HG03175 (cell line): ENCODE measurements around the gene HSBP1.

Experiments
- ATAC-seq: cut with Tn5 transposase; IDR thresholded peaks from one replicate; pipeline ENCODE4 v1.9.1; 2021; ENCODE audit warnings: mild to moderate bottlenecking, moderate library complexity; ENCODE audit not compliant: unreplicated experiment

Gene HSBP1

GRCh38 chr16:83802554-83803205 lies 5.1 kb upstream of the HSBP1 start:
- ATAC-seq, result no peak

GRCh38 chr16:83803811-83804210 lies 4.0 kb upstream of the HSBP1 start:
- ATAC-seq, result no peak

- no peak for ATAC-seq
These were observed 3.4 kb upstream of the HSBP1 start for GRCh38 chr16:83804366-83804765.

GRCh38 chr16:83806036-83806435 lies 1.7 kb upstream of the HSBP1 start:
- ATAC-seq, result no peak

DNA sequence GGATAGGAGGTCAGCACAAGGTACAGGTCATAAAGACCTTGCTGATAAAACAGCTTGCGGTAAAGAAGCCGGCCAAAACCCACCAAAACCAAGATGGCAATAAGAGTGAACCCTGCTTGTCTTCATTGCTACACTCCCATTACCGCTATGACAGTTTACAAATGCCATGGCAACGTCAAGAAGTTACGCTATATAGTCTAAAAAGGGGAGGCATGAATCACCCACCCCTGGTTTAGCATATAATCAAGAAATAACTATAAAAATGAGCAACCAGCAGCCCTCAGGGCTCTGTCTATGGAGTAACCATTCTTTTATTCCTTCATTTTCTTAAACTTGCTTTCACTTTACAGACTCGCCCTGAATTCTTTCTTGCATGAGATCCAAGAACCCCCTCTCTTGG lies 1.0 kb upstream of the HSBP1 start:
- ATAC-seq, result no peak

GRCh38 chr16:83807327-83807709 lies 460 bp upstream of the HSBP1 start:
- ATAC-seq, result no peak

- ATAC-seq, result peak; percentile 1
These were observed 816 bp downstream of the HSBP1 start for GRCh38 chr16:83808573-83809014.

DNA sequence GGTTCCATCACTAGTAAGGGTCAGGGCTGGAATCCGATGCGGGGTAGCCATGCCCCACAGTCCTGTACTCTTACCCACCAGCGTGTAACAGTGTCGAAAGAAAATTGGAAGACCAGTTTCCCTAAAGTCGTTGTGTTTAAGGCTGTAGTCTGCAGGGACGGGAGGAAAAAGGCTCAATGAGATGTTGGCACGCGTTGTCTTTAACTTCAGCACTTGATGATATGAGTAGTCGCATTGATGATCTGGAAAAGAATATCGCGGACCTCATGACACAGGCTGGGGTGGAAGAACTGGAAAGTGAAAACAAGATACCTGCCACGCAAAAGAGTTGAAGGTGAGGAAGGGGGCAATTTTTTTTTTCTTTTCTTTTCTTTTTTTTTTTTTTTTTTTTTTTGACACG lies 1.3 kb downstream of the HSBP1 start:
- ATAC-seq, result no peak

DNA sequence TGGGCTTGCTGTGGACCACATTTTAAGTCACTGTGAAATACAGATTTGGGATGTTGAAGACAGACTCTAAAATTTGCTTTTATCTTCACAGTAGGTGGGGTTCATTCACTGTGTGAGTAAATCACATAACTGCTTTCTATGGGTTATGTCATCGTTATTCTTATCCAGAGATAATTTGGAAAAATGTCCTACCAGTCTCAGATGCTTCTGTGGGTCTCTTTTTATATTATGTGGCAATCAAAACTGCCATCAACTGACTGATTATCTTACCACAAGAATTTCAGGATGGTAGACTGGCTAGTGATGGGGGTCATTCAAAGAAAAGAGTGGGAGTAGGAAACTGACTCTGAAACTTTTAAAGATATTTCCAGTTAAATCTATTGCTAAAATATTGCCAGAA lies 3.1 kb downstream of the HSBP1 start:
- ATAC-seq, result no peak

- peak; percentile 41 for ATAC-seq
These were observed 6.3 kb downstream of the HSBP1 start for GRCh38 chr16:83813823-83814658.

DNA sequence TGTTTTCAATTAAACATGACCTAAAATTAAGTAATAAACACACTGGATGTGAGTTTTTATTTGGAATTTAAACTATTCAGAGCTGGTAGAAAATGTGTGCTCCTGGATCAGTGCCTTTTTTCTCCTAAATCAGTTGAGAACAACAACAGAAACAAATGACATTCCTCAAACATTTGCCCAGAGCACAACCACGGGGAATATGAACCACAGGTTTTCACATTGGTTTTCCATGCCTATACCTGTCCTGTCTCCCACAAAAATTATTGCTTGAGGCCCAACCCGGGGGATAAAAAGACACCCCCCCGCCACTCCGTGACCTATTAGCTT lies 6.8 kb downstream of the HSBP1 start:
- ATAC-seq, result no peak

GRCh38 chr16:83817022-83817421 lies 9.2 kb downstream of the HSBP1 start:
- ATAC-seq, result no peak

DNA sequence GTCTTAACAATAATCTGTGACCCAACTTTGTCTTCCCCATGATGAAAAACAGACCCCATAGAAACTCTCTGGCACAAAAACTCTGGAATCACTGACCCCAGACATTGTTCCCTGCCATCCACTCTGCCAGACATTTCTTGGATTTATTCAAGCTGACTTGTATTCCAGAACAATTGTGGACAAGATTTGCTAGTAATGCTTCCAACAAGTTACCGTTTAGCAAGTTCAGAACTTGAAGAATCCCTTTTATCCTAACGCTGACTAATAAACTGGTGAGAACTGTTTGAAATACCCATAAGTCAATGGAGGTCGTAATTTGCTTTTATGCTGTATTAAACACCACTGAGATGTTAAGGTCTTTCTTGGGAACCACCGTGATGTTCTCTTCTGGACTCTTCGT lies 10.5 kb downstream of the HSBP1 start:
- ATAC-seq, result no peak

DNA sequence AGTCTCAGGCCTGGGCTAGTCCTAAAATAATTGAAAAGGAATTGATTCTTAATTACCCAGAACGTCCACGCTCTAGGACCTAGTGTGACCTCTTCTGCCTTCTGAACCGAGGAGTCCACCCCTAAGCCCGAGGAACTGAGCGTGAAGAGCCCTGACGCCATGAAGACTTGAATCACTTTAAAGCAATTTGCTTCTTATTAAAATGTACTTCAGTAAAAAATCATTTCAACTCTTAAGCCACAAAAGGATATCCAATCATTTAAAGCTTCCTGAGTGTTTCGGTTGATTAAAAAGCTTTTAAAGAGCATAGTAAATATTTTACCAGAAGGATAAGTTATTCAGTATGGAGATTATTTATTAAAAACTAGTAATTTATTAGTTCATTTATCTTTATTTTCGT lies 11.6 kb downstream of the HSBP1 start:
- no peak for ATAC-seq

DNA sequence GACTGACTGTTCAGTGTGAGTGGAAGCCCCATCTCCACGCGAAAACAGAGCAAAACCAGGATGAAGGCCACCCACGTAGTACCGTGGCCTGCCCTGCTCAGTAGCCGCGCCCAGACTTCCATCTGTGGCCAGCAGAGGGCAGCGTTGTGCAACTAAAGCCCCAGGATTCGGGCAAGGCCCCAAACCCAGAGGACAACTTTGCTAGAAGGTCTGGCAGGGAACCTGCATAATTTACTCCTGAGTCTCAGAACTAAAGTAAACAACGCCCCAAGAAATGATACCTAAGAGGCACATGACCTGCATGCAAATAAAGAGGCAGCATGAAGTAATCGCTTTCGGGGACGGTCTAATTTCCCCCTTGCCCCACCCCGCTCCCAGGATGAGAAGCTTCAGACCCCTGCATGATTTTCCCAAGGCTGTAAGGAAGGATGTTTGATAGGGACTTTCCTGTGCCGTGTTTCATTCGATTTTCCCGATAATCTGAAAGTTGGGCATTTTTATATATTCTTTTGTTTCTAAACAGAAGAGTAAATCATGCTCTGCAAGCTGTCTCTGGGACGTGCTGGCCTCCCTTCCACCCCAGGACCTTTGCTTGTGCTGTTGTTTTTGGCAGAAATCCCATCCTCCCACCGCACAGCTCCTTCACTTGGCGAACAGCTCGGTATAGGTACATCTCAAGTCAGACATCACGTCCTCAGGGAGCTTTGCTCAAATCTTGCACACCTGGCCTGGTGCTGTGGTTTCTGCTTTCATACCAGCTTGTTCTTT lies 18.6 kb downstream of the HSBP1 start:
- ATAC-seq, result peak; percentile 90

- ATAC-seq, result no peak
These were observed 22.5 kb downstream of the HSBP1 start for GRCh38 chr16:83830091-83830768.

DNA sequence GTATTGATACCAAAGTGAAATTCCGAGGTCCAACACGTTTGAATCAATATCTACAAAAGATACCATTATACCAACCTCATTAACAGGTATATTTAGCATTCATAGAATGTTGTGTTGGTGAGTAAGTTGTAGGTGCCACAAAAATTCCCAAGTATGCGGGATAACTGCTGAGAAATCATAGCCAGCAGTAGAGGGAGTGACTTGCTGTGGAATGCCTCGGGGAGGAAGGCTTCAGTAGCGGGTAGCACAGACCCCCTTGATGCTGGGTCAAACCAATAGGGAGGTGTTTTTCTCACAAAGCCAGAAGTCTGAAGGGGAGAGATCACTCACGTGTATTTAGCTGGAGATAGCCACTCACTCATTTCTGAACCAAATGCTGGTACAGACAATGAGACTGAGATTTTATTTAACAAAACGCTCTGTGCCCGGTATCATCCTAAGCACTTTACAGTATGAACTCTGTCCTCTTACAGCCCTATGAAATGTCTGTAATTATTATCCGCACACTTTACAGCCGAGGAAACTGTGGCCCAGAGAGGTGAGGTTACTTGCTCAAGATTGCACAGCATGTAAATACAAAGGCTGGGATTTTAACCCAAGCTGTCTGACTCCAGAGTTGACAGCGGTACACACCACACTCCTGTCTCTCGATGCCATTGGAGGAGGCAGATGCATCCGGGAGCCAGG lies 23.1 kb downstream of the HSBP1 start:
- ATAC-seq, result no peak

- no peak for ATAC-seq
These were observed 23.7 kb downstream of the HSBP1 start for GRCh38 chr16:83831456-83831987.

GRCh38 chr16:83833921-83834320 lies 26.1 kb downstream of the HSBP1 start:
- ATAC-seq, result no peak
